ENCODE data around the gene ARG1.

The ARG1 gene

GRCh38 chr6:131549811-131550210, 23.2 kb upstream of the ARG1 start:
- no peak overlapping the region for H3K4me2 ChIP-seq
- H3K4me3 ChIP-seq = no peak overlapping the region
- no peak overlapping the region for H3K27ac ChIP-seq
- H3K36me3 ChIP-seq = no peaks in the 10 kb centered on the region
- no peaks in the 10 kb centered on the region for H3K4me1 ChIP-seq
- no peak overlapping the region for H3K9ac ChIP-seq
- H3K9me3 ChIP-seq = no peaks in the 10 kb centered on the region
- H4K20me1 ChIP-seq = no peaks in the 10 kb centered on the region
- TF ChIP-seq Cebpa-rat (IDR thresholded peaks at IDR 0.05) = no peak
- no peaks in the 10 kb centered on the region for H3K27me3 ChIP-seq

GRCh38 chr6:131551902-131552301, 21.1 kb upstream of the ARG1 start:
- H3K9ac ChIP-seq = no peak overlapping the region
- TF ChIP-seq Cebpa-rat (IDR thresholded peaks at IDR 0.05) = no peak
- H3K36me3 ChIP-seq = no peaks in the 10 kb centered on the region
- H3K4me2 ChIP-seq = no peak overlapping the region
- no peak overlapping the region for H3K27ac ChIP-seq
- H3K27me3 ChIP-seq = no peaks in the 10 kb centered on the region
- H3K9me3 ChIP-seq = no peaks in the 10 kb centered on the region
- no peak overlapping the region for H3K4me3 ChIP-seq
- no peaks in the 10 kb centered on the region for H4K20me1 ChIP-seq
- H3K4me1 ChIP-seq = no peaks in the 10 kb centered on the region

GRCh38 chr6:131552572-131552971, 20.5 kb upstream of the ARG1 start:
- no peaks in the 10 kb centered on the region for H3K27me3 ChIP-seq
- TF ChIP-seq Cebpa-rat (IDR thresholded peaks at IDR 0.05) = no peak

GRCh38 chr6:131555992-131556391, 17.0 kb upstream of the ARG1 start:
- TF ChIP-seq Cebpa-rat (IDR thresholded peaks at IDR 0.05) = no peak
- Histone ChIP-seq H4K20me1 (no peaks in the 10 kb centered on the region), H3K4me2 (no peak overlapping the region), H3K27me3 (no peaks in the 10 kb centered on the region), H3K9ac (no peak overlapping the region), H3K4me1 (no peaks in the 10 kb centered on the region), H3K36me3 (no peaks in the 10 kb centered on the region), H3K27ac (no peak overlapping the region), H3K9me3 (no peaks in the 10 kb centered on the region), H3K4me3 (no peak overlapping the region)

More at GRCh38 chr6:131552572-131552971, 20.5 kb upstream of the ARG1 start:
- H3K27ac ChIP-seq = no peak overlapping the region
- H3K9ac ChIP-seq = no peak overlapping the region
- no peaks in the 10 kb centered on the region for H4K20me1 ChIP-seq
- no peak overlapping the region for H3K4me3 ChIP-seq
- H3K36me3 ChIP-seq = no peaks in the 10 kb centered on the region
- no peaks in the 10 kb centered on the region for H3K9me3 ChIP-seq
- no peak overlapping the region for H3K4me2 ChIP-seq
- no peaks in the 10 kb centered on the region for H3K4me1 ChIP-seq

GRCh38 chr6:131558922-131559321, 14.1 kb upstream of the ARG1 start:
- no peaks in the 10 kb centered on the region for H3K27me3 ChIP-seq
- no peak overlapping the region for H3K4me3 ChIP-seq
- no peak for TF ChIP-seq Cebpa-rat (IDR thresholded peaks at IDR 0.05)
- no peaks in the 10 kb centered on the region for H3K9me3 ChIP-seq
- no peak overlapping the region for H3K4me2 ChIP-seq
- no peak overlapping the region for H3K9ac ChIP-seq
- no peaks in the 10 kb centered on the region for H3K4me1 ChIP-seq
- H4K20me1 ChIP-seq = no peaks in the 10 kb centered on the region
- no peak overlapping the region for H3K27ac ChIP-seq
- no peaks in the 10 kb centered on the region for H3K36me3 ChIP-seq

GRCh38 chr6:131561925-131562707, 10.9 kb upstream of the ARG1 start:
- Histone ChIP-seq H3K36me3 (no peaks in the 10 kb centered on the region), H3K27ac (no peak overlapping the region), H3K9ac (no peak overlapping the region)

GRCh38 chr6:131565056-131565455, 8.0 kb upstream of the ARG1 start:
- TF ChIP-seq Cebpa-rat (IDR thresholded peaks at IDR 0.05) = no peak
- no peak overlapping the region for H3K4me2 ChIP-seq
- H4K20me1 ChIP-seq = no peaks in the 10 kb centered on the region
- H3K27ac ChIP-seq = no peak overlapping the region
- no peak overlapping the region for H3K9ac ChIP-seq
- no peaks in the 10 kb centered on the region for H3K36me3 ChIP-seq
- H3K4me3 ChIP-seq = no peak overlapping the region
- H3K27me3 ChIP-seq = no peaks in the 10 kb centered on the region
- no peaks in the 10 kb centered on the region for H3K9me3 ChIP-seq
- no peaks in the 10 kb centered on the region for H3K4me1 ChIP-seq

More at GRCh38 chr6:131561925-131562707, 10.9 kb upstream of the ARG1 start:
- H4K20me1 ChIP-seq = no peaks in the 10 kb centered on the region
- TF ChIP-seq Cebpa-rat (IDR thresholded peaks at IDR 0.05) = no peak
- H3K4me3 ChIP-seq = no peak overlapping the region
- H3K4me1 ChIP-seq = no peaks in the 10 kb centered on the region
- no peak overlapping the region for H3K4me2 ChIP-seq
- H3K27me3 ChIP-seq = no peaks in the 10 kb centered on the region
- no peaks in the 10 kb centered on the region for H3K9me3 ChIP-seq

- no peaks in the 10 kb centered on the region for H3K36me3 ChIP-seq
- H3K27ac ChIP-seq = no peak overlapping the region
- TF ChIP-seq Cebpa-rat (IDR thresholded peaks at IDR 0.05) = no peak
Measured at GRCh38 chr6:131568726-131569125, 4.3 kb upstream of the ARG1 start.

GRCh38 chr6:131574133-131574532, 1.1 kb downstream of the ARG1 start:
- H3K36me3 ChIP-seq = peaks cover 30% of the 10 kb centered on the region
- no peaks in the 10 kb centered on the region for H3K9me3 ChIP-seq
- H3K4me1 ChIP-seq = no peaks in the 10 kb centered on the region
- H3K27ac ChIP-seq = no peak overlapping the region
- no peak overlapping the region for H3K9ac ChIP-seq
- no peak overlapping the region for H3K4me2 ChIP-seq
- H3K27me3 ChIP-seq = no peaks in the 10 kb centered on the region
- no peaks in the 10 kb centered on the region for H4K20me1 ChIP-seq
- H3K4me3 ChIP-seq = no peak overlapping the region
- no peak for TF ChIP-seq Cebpa-rat (IDR thresholded peaks at IDR 0.05)

More at GRCh38 chr6:131568726-131569125, 4.3 kb upstream of the ARG1 start:
- H3K9ac ChIP-seq = no peak overlapping the region
- no peak overlapping the region for H3K4me2 ChIP-seq
- no peaks in the 10 kb centered on the region for H4K20me1 ChIP-seq
- no peaks in the 10 kb centered on the region for H3K4me1 ChIP-seq
- no peak overlapping the region for H3K4me3 ChIP-seq
- no peaks in the 10 kb centered on the region for H3K9me3 ChIP-seq
- no peaks in the 10 kb centered on the region for H3K27me3 ChIP-seq

GRCh38 chr6:131574686-131575085, 1.7 kb downstream of the ARG1 start:
- no peak overlapping the region for H3K9ac ChIP-seq

More at GRCh38 chr6:131574686-131575085, 1.7 kb downstream of the ARG1 start:
- Histone ChIP-seq H3K36me3 (peaks cover 32% of the 10 kb centered on the region), H3K4me2 (no peak overlapping the region), H4K20me1 (no peaks in the 10 kb centered on the region), H3K27ac (no peak overlapping the region), H3K27me3 (no peaks in the 10 kb centered on the region), H3K4me1 (no peaks in the 10 kb centered on the region), H3K9me3 (no peaks in the 10 kb centered on the region), H3K4me3 (no peak overlapping the region)
- TF ChIP-seq Cebpa-rat (IDR thresholded peaks at IDR 0.05) = no peak

Data from BLaER1 (cell line).